ENCODE measurements around the gene UBE2E2.

DNA sequence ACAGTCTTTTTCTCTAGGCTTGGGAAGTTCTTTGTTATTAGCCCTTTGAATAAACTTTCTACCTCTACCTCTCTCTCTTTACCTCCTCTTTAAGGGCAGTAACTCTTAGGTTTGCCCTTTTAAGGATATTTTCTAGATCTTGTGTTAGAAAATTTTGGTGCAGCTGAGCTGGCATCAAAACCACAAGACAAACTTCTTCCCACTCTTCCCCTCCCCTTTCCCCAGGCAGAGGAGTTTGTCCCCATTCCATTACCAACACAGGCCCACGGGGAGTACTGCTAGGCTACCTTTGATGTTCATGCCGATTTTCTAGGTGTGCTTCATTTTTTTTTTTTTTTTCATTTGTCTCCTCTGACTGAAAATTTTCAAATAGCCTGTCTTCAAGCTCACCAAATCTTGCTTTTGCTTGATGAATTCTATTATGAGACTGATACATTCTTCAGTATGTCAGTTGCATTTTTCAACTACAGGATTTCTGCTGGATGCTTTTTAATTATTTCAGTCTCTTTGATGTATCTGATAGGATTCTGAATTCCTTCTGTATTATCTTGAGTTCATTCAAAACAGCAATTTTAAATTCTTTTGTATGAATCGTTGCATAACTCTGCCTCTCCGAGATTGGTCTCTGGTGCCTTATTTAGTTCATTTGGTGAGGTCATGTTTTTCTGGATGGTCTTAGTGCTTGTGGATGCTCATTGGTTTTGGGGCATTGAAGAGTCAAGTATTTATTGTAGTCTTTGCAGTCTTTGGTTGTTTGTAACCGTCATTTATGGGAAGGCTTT is 112.0 kb downstream of the UBE2E2 start:
- no peak for TF ChIP-seq ZNF274 (CRISPR knock-in tag; IDR thresholded peaks at IDR 0.05)
- TF ChIP-seq KDM1A (CRISPR knock-in tag; IDR thresholded peaks at IDR 0.05) = no peak
- no peak for TF ChIP-seq CEBPG (CRISPR knock-in tag; IDR thresholded peaks at IDR 0.05)
- no peak for TF ChIP-seq MAFK (conservative IDR thresholded peaks at IDR 0.05 in 1 of 2, IDR thresholded peaks at IDR 0.05 in 1 of 2; ENCODE audit: low read length in 2 of 2)

All from HepG2 (cell line).